OCI-LY3 (cell line): ENCODE measurements around the gene DIPK2A.

Experiments used
- H2AFZ ChIP-seq: fragments of 200-600, 300-600 bp; shearing (Covaris generic); 2 replicates; pipeline ENCODE4 v1.6.0; 2014; ENCODE audit warnings: antibody characterized with exemption, low read depth, low read length
- H3K27ac ChIP-seq: fragments of 200-600, 300-600 bp; sonication (generic); 2 replicates; pipeline ENCODE4 v1.5.1; 2014; ENCODE audit warnings: mild to moderate bottlenecking, low read length, moderate library complexity, mixed read lengths
- H3K27me3 ChIP-seq: fragments of 200-600, 300-600 bp; sonication (generic); 2 replicates; pipeline ENCODE4 v1.6.1; 2014; ENCODE audit warnings: low read depth, low read length, mixed read lengths
- H3K36me3 ChIP-seq: fragments of 200-600, 300-600 bp; sonication (generic); replicated peaks from 2 replicates; pipeline ENCODE3; 2014; ENCODE audit warnings: low read depth, low read length, mixed read lengths
- H3K4me1 ChIP-seq: fragments of 300-600, 200-600 bp; sonication (generic); 2 replicates; pipeline ENCODE4 v1.6.1; 2014; ENCODE audit warnings: low read length, mixed read lengths
- H3K4me2 ChIP-seq: fragments of 200-600, 300-600 bp; sonication (generic); 2 replicates; pipeline ENCODE4 v1.6.1; 2014; ENCODE audit warnings: low read length, mixed read lengths
- H3K4me3 ChIP-seq: fragments of 300-600, 200-600 bp; sonication (generic); 2 replicates; pipeline ENCODE4 v1.5.1; 2014; ENCODE audit warnings: antibody characterized with exemption, mild to moderate bottlenecking, low read length, moderate library complexity
- H3K79me2 ChIP-seq: fragments of 300-600, 200-600 bp; shearing (Covaris generic); 2 replicates; pipeline ENCODE4 v1.6.1; 2014; ENCODE audit warnings: mild to moderate bottlenecking, low read length, mixed read lengths
- H3K9ac ChIP-seq: fragments of 300-600, 200-600 bp; shearing (Covaris generic); 2 replicates; pipeline ENCODE4 v1.6.0; 2014; ENCODE audit warnings: mild to moderate bottlenecking, low read length, moderate library complexity
- H3K9me3 ChIP-seq: fragments of 200-600, 300-600 bp; shearing (Covaris generic); 2 replicates; pipeline ENCODE4 v1.6.1; 2014; ENCODE audit warnings: low read length, mixed read lengths; ENCODE audit not compliant: insufficient read depth
- H4K20me1 ChIP-seq: fragments of 200-600, 300-600 bp; sonication (generic); 2 replicates; pipeline ENCODE4 v1.6.1; 2016; ENCODE audit warnings: low read length, mixed read lengths; ENCODE audit not compliant: insufficient read depth
- EZH2phosphoT487 ChIP-seq: fragments of 200-600 bp; shearing (Covaris generic); IDR thresholded peaks from 2 replicates; pipeline ENCODE4 v1.6.1; 2018; ENCODE audit warnings: antibody characterized with exemption, mixed run types, low read depth
- TF ChIP-seq, protein P1 (sequence below): fragments of 200-600, 300-600 bp; sonication (generic); IDR thresholded peaks from 2 replicates; pipeline ENCODE4 v1.5.1; 2014; ENCODE audit warnings: antibody characterized with exemption, low read length, low read depth

DIPK2A gene

DNA sequence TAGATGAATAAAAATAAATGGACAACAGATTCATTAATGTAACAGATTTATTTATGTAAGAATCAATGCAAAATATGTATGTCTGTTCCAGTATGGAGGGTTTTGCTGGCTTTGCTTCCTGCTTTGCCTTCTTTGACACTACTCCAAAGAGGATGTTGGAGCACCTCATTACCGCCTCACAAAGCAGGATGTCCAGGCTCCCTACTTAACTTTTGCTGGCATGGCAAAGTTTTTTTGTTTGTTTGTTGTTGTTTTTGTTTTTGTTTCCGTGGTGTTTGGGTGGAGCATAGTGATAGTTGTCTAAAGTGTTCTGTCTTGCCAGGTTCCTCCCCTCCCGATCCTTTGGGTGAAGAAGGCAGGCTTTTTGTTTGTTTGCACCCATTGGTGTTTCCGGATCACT, 38.7 kb downstream of the DIPK2A start:
- H3K9me3 ChIP-seq: no peaks in the 10 kb centered on the region
- H3K27ac ChIP-seq: no peak overlapping the region
- no peak overlapping the region for H3K4me2 ChIP-seq
- no peaks in the 10 kb centered on the region for H4K20me1 ChIP-seq
- H3K27me3 ChIP-seq: no peaks in the 10 kb centered on the region
- peaks cover 5% of the 10 kb centered on the region for H3K36me3 ChIP-seq
- no peaks in the 10 kb centered on the region for H3K4me1 ChIP-seq
- peaks cover 16% of the 10 kb centered on the region; the same call in 1 of the 2 replicates for H3K79me2 ChIP-seq
- no peak overlapping the region for H3K9ac ChIP-seq
- TF ChIP-seq EZH2phosphoT487: no peak
- TF ChIP-seq, protein P1, sequence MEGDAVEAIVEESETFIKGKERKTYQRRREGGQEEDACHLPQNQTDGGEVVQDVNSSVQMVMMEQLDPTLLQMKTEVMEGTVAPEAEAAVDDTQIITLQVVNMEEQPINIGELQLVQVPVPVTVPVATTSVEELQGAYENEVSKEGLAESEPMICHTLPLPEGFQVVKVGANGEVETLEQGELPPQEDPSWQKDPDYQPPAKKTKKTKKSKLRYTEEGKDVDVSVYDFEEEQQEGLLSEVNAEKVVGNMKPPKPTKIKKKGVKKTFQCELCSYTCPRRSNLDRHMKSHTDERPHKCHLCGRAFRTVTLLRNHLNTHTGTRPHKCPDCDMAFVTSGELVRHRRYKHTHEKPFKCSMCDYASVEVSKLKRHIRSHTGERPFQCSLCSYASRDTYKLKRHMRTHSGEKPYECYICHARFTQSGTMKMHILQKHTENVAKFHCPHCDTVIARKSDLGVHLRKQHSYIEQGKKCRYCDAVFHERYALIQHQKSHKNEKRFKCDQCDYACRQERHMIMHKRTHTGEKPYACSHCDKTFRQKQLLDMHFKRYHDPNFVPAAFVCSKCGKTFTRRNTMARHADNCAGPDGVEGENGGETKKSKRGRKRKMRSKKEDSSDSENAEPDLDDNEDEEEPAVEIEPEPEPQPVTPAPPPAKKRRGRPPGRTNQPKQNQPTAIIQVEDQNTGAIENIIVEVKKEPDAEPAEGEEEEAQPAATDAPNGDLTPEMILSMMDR: no peak
- no peak overlapping the region for H2AFZ ChIP-seq
- H3K4me3 ChIP-seq: no peak overlapping the region

DNA sequence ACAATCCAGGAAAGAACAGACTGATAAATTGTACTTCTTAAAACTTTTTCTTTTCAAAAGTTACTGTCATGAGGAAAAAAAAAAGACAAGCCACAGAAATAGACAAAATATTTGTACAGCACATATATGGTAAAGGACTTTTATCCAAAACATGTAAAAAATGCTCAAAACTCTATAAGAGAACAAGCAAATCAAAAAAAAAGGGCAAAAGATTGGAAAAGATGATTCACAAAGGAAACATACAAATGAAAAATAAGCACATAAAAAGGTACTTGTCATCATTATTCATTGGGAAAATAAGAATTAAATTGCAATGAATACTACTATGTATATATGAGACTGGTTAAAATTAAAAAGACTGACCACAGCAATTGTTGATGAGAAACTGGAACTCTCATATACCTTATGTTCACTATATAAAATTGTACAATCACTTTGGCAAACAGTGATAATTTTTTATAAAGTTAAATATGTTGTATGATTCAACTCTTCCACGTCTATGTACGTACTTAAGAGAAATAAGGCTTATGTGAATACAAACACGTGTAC, 39.7 kb downstream of the DIPK2A start:
- Histone ChIP-seq H3K9me3 (no peaks in the 10 kb centered on the region), H2AFZ (no peak overlapping the region), H3K4me3 (no peak overlapping the region), H3K36me3 (no peaks in the 10 kb centered on the region), H3K27ac (no peak overlapping the region), H3K79me2 (peaks cover 13% of the 10 kb centered on the region; the same call in 1 of the 2 replicates), H3K9ac (no peak overlapping the region), H3K4me1 (no peaks in the 10 kb centered on the region), H3K27me3 (no peaks in the 10 kb centered on the region), H4K20me1 (no peaks in the 10 kb centered on the region), H3K4me2 (no peak overlapping the region)
- TF ChIP-seq, protein P1: no peak
- TF ChIP-seq EZH2phosphoT487: no peak

DNA sequence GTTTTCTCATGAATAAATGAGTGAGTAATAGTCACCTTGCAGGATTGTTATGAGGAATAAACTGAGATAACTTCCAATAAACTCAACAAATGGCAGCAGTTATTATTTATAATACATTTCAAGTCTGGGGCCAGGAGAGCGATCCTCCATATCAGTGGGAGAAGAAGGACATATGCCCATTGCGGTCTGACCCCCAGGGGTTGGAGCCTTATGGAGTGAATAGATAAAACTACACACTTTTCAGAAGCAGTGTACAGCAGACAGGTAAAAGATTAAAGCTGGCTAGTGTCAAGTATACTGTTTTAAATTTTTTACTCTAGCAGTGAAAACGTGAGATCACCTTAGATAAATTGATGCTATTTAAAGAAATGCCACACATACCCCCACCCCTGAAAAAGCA, 43.5 kb downstream of the DIPK2A start:
- H3K27me3 ChIP-seq: no peaks in the 10 kb centered on the region
- H3K4me3 ChIP-seq: no peak overlapping the region
- no peak overlapping the region for H3K27ac ChIP-seq
- H3K79me2 ChIP-seq: peaks cover 8% of the 10 kb centered on the region
- H3K36me3 ChIP-seq: no peaks in the 10 kb centered on the region
- H3K9me3 ChIP-seq: 0 out of 2 replicates have a peak, but pooled peaks cover 6% of the 10 kb centered on the region
- no peaks in the 10 kb centered on the region for H4K20me1 ChIP-seq
- TF ChIP-seq, protein P1: no peak
- TF ChIP-seq EZH2phosphoT487: no peak
- no peak overlapping the region for H3K9ac ChIP-seq
- no peaks in the 10 kb centered on the region for H3K4me1 ChIP-seq
- no peak overlapping the region for H3K4me2 ChIP-seq
- no peak overlapping the region for H2AFZ ChIP-seq

DNA sequence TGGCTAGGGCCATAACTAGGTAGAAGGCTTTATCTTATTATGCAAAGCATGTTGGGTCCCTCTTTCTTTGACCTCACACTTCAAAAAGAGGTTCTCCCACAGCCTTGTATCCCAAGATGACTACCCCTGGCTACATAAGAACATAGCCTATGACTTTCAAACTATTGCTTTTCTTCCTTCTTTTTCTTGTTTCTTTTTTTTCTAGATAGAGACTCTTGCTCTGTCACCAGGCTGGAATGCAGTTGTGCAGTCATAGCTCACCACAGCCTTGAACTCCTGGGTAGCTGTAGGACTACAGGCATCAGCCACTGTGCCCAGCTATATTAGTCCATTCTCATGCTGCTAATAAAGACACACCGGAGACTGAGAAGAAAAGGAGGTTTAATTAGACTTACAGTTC, 47.2 kb downstream of the DIPK2A start:
- no peak for TF ChIP-seq EZH2phosphoT487
- TF ChIP-seq, protein P1: no peak
- no peak overlapping the region for H2AFZ ChIP-seq
- 0 out of 2 replicates have a peak, but pooled peaks cover 6% of the 10 kb centered on the region for H3K9me3 ChIP-seq
- no peaks in the 10 kb centered on the region for H3K27me3 ChIP-seq
- H3K36me3 ChIP-seq: no peaks in the 10 kb centered on the region
- H3K4me2 ChIP-seq: no peak overlapping the region
- H3K4me1 ChIP-seq: peaks cover 7% of the 10 kb centered on the region
- H3K9ac ChIP-seq: no peak overlapping the region
- peaks cover 3% of the 10 kb centered on the region for H3K79me2 ChIP-seq
- no peak overlapping the region for H3K4me3 ChIP-seq
- no peak overlapping the region for H3K27ac ChIP-seq
- no peaks in the 10 kb centered on the region for H4K20me1 ChIP-seq
